ENCODE results near the gene ATP6V0B. TPM values are rescaled to one million over a fixed set of nuclear protein-coding genes. Genes with fewer than 3 reads are reported as not detected.
A peak's percentile ranks its signal among the peaks of the same experiment; 100 is the strongest.

The ATP6V0B gene
- total and polyA plus RNA-seq, 11 donors = 71.4 to 235 (median 93.2) TPM

DNA sequence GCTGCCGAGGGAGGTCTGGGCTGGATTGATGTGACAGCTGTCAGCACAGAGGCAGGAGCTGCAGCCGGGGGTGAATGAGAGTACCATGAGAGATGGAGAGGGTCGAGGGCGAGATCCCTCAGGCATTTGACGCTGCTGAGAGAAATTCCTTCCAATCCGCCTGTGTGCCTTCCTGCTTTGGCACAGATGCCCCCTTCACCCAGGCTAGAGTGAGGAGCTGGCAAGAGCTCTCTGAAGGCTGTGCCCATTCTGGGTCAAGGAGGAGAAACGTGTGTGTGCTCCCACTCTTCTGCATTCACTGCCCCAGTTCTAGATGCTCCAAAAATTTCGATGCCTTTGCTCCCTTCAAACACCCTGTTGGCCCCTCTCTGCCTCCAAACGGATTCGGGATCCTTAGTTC is 36.4 kb upstream of the ATP6V0B start:
- Histone ChIP-seq H3K27ac (no peak overlapping the region), H3K4me1 (peaks cover 3 to 27% (median 13%) of the 10 kb centered on the region in 12 donors), H3K27me3 (peaks cover 3 to 20% (median 9%) of the 10 kb centered on the region in 9 donors), H3K4me3 (no peak overlapping the region), H3K9me3 (no peaks in the 10 kb centered on the region), H3K36me3 (no peaks in the 10 kb centered on the region)
- DNase-seq (peak in 1 of 5 donors; percentile 13), ATAC-seq (no peak)
- TF ChIP-seq POLR2A (IDR thresholded peaks at IDR 0.05) = no peak
- TF ChIP-seq, protein P1, sequence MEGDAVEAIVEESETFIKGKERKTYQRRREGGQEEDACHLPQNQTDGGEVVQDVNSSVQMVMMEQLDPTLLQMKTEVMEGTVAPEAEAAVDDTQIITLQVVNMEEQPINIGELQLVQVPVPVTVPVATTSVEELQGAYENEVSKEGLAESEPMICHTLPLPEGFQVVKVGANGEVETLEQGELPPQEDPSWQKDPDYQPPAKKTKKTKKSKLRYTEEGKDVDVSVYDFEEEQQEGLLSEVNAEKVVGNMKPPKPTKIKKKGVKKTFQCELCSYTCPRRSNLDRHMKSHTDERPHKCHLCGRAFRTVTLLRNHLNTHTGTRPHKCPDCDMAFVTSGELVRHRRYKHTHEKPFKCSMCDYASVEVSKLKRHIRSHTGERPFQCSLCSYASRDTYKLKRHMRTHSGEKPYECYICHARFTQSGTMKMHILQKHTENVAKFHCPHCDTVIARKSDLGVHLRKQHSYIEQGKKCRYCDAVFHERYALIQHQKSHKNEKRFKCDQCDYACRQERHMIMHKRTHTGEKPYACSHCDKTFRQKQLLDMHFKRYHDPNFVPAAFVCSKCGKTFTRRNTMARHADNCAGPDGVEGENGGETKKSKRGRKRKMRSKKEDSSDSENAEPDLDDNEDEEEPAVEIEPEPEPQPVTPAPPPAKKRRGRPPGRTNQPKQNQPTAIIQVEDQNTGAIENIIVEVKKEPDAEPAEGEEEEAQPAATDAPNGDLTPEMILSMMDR (IDR thresholded peaks at IDR 0.05) = no peak
- intact Hi-C loops (cut with DNase I) = loop anchor here in 4 of 10 donors (5.0 to 10.0 kb wide), 3 partner anchors 106 to 414 kb away; partner anchors contain the start of gene PTPRF (in 1 of the 4)
- 71 to 86% (median 79%) methylated on average over 9 to 10 of the region's 10 CpGs for WGBS, 4 donors

DNA sequence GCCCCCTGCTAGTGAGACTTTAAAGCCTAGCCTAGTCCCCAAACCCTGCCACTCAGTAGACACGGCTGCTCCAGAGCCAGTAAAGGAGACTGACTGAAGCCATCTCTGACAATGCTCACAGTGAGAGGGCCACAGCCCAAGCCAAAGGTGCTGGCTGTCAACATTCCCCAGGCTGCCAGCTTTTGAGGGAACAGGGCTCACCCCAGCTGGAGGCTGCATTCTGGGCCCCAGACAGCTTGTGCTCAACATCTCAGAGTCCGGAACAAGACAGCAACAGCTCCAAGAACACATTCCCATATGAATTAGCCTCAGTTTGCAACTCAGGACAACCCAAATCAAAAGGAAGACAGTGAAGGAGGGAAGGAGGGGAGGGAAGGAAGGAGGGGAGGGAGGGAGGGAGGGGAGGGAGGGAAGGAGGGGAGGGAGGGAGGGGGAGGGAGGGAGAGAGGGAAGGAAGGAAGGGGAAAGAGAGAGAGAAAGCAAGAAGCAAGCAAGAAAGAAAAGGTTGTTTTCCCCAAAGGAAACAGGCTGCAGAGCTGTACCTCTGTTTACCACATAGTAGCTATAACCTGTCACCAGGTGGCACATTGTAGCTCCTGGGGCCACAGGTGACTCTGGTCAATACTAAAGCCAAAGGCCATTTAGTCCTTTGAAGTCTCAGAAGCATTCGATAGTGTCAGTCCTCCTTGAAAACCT is 35.7 kb upstream of the ATP6V0B start:
- intact Hi-C loops (cut with DNase I) = loop anchor here in 4 of 10 donors (5.0 to 10.0 kb wide), 3 partner anchors 106 to 414 kb away; partner anchors contain the start of gene PTPRF (in 1 of the 4)
- H3K27ac ChIP-seq = no peak overlapping the region
- H3K36me3 ChIP-seq = no peaks in the 10 kb centered on the region
- H3K27me3 ChIP-seq = peaks cover 0 to 14% (median 4%) of the 10 kb centered on the region in 9 donors
- no peaks in the 10 kb centered on the region for H3K9me3 ChIP-seq
- WGBS, 4 donors = 49 to 66% (median 53%) methylated on average over 3 of the region's 3 CpGs
- DNase-seq = peak in 2 of 5 donors; percentile 48 to 68
- peak in 3 of 4 donors; percentile 40 to 54 (median 44) for ATAC-seq
- peaks cover 0 to 20% (median 7%) of the 10 kb centered on the region in 12 donors for H3K4me1 ChIP-seq
- no peak for TF ChIP-seq POLR2A (IDR thresholded peaks at IDR 0.05)
- TF ChIP-seq, protein P1 (IDR thresholded peaks at IDR 0.05) = no peak
- H3K4me3 ChIP-seq = no peak overlapping the region

DNA sequence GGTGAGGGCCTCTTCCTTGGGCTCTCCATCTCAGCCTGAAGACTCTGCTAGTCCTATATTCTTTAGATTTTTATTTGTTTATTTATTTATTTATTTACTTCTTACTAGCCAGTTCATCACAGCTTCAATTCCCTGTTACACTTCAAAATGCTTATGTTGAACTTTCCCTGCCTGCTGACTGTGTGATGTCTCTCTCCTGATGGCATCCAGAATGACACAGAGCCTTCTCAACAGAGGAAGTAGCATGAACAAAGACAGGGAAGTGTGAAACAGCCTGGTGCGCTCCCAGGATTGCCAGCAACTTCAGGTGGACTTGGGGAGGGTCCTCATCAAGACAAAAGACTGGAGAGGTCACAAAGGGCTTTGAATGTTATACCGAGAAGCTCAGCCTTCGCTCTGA is 32.3 kb upstream of the ATP6V0B start:
- Histone ChIP-seq H3K27ac (no peak overlapping the region), H3K27me3 (no peaks in the 10 kb centered on the region), H3K9me3 (no peaks in the 10 kb centered on the region), H3K36me3 (no peaks in the 10 kb centered on the region), H3K4me3 (no peak overlapping the region), H3K4me1 (peaks cover 0 to 26% (median 13%) of the 10 kb centered on the region in 12 donors)
- intact Hi-C loops (cut with DNase I) = no loop called here
- TF ChIP-seq, protein P1 (IDR thresholded peaks at IDR 0.05) = no peak
- no peak for TF ChIP-seq POLR2A (IDR thresholded peaks at IDR 0.05)
- WGBS, 4 donors = 87 to 93% (median 89%) methylated on average over 3 of the region's 3 CpGs
- DNase-seq (peak in 1 of 5 donors; percentile 12), ATAC-seq (no peak)

DNA sequence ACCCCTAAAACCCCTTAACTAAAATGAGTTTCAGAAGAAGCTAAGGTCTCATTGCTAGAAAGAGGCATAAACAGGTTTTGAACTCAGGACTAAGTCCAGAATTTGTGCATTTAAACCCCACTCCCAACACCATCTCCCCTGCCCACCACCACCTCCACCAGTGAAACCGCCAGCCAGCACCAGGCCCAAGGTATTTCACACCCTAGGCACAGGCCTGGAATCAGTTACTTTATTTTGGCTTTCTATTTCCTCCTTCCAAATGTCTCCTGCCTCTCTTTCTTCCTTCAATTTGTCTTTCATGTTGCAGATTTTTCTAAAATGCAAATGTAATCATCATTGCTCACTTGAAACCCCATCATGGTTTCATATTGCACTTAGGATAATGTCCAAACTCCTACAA is 29.9 kb upstream of the ATP6V0B start:
- ATAC-seq (no peak), DNase-seq (no peak)
- Histone ChIP-seq H3K27ac (peak overlapping the region in 1 of 12 donors; percentile 93), H3K27me3 (no peaks in the 10 kb centered on the region), H3K4me1 (peaks cover 6 to 42% (median 37%) of the 10 kb centered on the region in 12 donors), H3K4me3 (no peak overlapping the region), H3K9me3 (no peaks in the 10 kb centered on the region), H3K36me3 (peaks cover 0 to 7% (median 2%) of the 10 kb centered on the region in 9 donors)
- TF ChIP-seq POLR2A (IDR thresholded peaks at IDR 0.05) = no peak
- intact Hi-C loops (cut with DNase I) = loop anchor here in 1 of 10 donors (5.0 kb wide), 1 partner anchor 238 kb away; the partner anchor contains the start of gene ST3GAL3
- WGBS, 4 donors = 95 to 100% (median 97%) methylated on average over 1 of the region's 1 CpG

Measured in heart left ventricle (tissue), 16 donors.